CD4-positive, alpha-beta T cell treated with Interferon gamma for 1 hour (primary cell): ENCODE results near the gene STK32C.
"Not testable (repeated sequence)": the region's sequence is repeated elsewhere in the genome, so short reads cannot be mapped to it uniquely, and the experiment has no call there.

ENCODE experiments used
- DNase-seq: peaks from one replicate; pipeline ENCODE4 v3.0.0-alpha.2; 2020

Gene STK32C

DNA sequence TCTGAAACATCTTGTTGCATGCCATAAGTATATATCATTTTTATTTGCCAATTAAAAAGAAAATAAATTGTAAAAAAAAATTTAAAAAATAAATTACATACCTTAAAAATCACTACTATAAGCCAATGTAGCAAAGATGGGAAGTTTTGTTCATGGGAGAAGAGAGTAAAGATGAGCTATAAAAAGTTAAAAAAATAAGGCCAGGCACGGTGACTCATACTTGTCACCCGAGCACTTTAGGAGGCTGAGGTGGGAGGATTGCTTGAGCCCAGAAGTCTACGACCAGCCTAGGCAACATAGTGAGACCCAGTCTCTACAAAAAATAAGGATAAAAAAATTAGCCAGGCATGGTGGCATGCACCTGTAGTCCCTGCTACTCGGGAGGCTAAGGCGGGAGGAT is 8.4 kb upstream of the STK32C start:
- DNase-seq, result no peak

GRCh38 chr10:132314881-132315280 is 7.1 kb upstream of the STK32C start:
- not testable (repeated sequence) for DNase-seq

- no peak for DNase-seq
Measured at GRCh38 chr10:132314336-132314735, 6.6 kb upstream of the STK32C start.

DNA sequence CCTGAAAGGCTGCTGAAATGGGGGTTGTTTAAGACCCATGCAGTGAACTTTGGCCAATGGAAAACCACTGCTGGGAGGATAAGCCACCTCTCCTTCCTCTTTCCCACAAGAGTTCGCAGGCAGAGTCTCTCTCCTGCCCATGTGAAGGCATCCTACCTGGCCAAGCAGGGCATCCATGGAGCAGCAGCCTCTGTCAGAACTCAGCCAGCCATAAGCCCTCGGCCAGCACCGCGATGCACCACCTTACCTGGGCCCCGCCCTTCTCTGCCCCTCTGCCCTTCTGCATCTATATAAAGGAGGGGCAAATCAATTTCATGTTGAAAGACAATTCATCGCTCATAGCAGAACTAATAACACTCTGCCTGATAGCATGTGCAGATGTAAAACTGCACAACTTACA is 6.1 kb upstream of the STK32C start:
- no peak for DNase-seq

GRCh38 chr10:132313305-132313704 is 5.6 kb upstream of the STK32C start:
- DNase-seq, result no peak

- no peak for DNase-seq
Measured at GRCh38 chr10:132311338-132311939, 3.7 kb upstream of the STK32C start.

DNA sequence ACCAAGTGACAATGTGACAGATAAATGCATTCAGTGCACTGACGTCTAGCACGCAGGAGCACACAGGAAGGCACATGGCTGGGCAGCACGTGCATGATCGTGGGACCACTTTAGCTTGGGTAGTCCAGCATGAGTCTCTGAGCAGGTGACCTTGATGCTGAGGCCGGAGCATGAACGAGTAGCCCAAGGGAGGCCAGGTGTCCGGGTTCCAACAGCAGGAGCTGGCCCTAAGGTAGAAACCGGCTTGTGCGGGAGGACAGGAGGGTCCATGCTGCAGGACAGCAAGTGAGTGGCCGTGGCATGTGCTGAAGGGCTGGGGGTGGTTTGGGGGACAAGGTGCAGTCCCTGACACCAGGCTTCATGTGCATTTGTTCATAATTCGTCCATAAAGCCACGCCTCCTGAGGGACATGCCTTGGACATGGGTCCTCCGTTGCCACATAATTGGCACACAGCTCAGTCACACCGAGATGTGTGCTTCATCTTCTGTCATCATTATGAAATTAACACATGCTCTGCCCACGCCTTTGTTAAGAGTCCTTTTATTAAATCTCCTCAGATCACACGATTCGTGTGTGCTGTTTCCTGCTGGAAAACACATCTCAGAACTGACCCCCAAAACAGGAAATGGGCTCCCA is 3.1 kb upstream of the STK32C start:
- DNase-seq, result no peak

DNA sequence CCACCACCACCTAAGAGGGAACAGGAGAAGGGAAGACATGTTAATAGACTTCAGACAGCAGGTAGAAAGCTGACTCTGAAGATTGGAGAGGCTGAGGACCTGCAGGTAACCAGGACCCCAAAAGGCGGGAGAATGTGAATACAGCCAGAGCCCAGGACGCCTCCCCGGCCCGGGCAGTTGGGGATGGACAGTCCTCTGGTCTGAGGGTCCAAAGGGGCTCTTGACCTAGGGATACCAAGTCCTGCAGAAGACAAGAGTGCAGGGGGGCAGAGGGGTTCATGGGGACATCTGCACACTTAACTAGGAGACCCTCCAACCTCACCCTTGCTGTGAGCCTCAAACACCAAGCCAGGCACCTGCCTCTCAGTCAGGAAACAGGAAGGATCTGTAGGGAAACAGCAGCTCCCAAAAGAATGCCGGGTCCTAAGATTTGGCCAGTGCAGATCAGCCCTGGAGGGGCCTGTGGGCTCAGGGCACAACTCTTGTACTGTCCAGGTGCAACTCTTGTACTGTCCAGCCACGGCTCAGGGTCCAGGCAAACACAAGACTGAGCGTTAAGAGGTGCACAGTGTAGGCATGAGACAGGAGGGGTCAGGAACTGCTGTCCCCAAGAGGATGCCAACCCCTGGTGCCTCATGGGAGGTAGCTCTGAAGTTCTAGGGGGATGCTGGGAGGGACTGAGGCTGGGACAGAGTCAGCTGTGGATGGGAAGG is 2.3 kb upstream of the STK32C start:
- no peak for DNase-seq

GRCh38 chr10:132309471-132309865 is 1.7 kb upstream of the STK32C start:
- no peak for DNase-seq

DNA sequence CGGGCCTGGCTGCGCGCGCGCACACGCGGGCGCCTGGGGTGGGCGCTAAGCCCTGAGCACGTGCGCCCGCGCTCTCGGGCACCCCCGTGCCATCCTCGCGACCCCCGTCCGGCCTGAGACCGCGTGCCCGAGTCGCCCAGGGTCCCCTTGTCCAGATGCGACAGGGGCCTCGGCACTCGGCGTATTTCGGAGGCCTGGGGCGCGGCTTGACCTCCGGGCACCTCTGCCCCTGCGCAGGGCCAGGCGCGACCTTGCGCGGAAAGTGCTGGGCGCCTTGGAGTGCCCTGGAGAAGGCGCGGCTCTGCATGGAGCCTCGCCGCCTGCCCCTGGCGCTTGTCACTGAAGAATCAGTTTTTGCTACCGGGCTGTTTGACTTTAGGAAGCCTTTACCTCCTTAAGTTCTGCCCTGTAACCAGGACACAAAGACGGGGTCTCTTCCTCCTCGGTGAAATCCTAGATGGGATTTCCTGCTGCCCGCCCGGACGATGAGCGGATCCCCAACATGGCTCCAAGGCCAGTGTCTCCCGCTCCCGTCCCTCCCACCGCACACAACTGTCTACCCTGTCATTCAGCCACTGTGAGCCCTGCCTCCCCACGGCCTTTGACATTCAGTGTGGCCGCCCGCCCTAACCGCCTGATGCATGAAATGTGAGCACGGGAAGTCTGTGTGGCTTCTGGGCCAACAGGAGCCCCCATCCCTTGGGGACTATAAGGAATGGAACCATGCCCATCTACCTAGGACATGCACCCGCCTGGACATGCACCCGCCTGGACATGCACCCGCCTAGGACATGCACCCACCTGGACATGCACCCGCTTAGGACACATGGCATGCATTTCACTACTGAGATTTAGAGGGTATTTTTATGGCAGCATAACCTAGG is 1.1 kb upstream of the STK32C start:
- DNase-seq, result no peak

DNA sequence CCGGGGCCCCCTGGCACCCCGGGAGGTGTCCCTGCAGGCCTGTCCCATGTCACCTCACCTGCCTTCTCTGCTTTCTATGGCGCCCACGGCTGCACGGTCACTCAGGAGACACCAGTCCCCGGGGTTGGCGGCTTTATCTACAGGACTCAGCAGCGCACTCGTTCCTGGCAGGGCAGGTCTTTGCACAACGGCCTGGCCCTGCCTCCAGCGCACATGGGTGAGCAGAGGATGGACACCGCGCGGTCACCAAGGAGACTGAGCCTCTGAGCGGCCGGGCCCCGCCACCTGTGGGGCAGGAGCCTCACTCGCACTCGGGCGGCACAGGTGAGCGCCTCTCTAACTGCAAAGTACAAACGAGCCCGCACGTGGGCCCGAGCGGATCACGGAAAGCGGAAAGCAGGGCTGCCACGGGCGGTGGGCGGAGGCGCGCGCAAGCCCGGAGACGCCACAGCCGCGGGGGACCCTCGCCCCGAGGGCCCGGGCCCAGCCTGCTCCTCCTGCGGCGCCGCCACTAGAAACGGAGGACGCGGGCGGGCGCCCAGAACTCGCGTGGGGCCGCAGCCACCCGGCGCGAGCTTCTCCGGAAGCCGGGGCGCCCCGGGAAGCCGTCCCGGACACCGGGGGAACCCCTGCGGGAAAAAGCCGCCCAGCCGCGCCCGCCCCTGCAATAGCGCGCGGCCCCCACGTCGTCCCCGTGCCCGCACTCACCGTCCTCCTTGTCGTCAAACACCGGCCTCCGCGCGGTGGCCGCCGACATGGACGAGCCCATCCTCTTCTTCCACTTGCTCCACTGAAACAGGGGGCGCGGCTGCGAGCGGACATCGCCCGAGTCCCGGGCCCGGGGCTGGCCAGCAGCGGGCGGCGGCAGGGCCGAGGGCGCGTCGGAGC is 642 bp downstream of the STK32C start:
- DNase-seq, result no peak

GRCh38 chr10:132306343-132306685 is 1.4 kb downstream of the STK32C start:
- no peak for DNase-seq

DNA sequence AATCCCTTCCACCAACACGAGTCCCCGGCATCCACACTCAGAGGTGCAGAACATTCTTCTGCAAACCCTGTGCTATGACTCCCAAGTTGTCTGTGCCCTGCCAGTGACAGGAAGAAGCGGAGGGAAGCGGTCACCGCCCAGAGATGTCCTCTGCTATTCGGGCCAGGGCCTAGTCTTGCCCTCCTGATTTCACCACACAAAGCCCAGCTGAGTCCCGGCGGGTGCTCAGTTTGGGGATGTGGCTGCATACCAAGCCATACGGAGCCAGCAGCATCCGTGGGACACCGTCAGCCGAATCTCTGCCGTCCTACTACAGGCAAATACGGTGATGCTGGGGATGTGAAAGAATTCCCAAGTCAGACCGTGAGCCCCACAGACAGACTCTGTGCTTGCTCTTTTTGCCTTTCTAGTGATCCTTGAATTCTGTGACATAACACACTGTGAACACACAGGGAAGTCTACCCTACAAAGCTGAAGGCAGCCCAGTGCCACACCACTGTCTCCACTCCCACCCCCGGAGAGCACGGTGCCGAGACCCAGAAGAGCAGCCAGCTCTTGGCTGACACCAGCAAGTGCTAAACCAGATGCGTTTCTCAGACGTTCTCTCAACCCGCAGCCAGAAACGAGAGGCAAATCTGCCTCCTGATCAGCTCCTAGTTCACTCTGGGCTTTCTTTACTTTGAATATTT is 2.0 kb downstream of the STK32C start:
- no peak for DNase-seq

DNA sequence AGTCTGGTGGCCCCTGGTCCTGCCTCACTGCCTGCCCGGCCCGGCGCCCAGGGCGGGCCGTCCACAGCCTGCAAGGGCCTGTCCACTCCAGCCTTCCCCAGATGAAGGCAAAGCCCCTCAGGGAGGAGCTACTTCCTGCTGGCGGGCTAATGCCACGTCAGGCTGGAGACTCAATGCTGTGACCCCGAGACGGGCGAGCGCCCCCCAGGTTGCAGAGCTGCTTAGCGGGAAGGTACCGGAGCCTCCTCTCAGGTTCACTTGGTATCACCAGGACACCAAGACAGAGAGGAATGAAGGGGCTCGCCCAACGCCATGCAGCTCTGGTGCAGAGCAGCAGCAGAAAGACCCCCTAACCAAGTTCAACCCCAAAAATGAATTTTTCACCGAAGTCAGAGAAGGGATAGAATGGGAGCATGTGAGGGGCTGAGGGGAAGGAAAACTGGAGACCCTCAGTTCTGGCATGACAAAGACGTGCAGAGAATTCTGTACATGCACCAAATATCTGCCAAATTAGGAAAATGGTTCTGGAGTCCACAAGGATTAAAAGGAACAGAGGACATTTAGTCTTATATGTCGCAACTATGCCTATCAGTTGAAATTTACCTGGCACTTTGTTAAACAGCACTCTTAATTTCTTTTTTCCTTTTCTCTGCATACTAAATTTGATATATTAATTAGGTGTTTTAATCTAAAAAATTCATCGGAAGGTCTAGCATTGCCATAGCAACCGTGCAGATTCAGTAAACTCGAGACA is 2.8 kb downstream of the STK32C start:
- no peak for DNase-seq

DNA sequence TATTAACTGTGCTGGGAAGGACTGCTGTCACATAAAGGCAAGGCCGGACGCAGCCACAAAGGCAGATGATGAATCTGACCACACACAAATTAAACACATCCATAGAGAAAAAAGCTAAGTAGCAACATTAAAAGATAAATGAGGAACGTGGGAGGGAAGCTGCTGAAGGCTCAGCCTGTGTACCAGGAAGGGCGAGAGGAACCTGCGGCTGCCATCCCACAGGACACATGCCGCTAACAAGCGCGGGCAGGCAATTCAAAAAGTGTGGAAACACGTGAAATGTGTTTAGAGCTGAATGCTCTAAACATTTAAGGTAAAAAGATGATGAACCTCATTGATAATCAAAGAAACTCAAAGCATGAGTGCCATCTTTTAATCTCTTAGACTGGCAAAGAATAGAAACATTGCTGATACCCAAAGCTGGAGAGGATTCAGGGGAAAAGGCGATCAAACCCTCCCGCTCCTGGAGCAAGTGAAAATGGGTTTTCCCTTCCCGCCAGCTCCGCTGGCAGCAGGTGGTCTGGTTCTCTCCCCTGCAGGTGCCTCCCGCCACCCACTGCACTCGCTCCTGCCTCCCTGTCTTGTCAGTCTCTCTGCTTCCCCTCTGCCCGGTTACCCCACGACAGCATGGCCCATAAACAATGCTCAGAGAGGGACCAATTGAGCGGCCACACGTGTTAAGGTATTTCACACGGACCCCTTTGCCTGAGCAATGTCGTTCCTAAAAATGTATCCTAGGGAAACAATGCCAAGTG is 4.2 kb downstream of the STK32C start:
- DNase-seq, result no peak

GRCh38 chr10:132302421-132303310 is 5.1 kb downstream of the STK32C start:
- DNase-seq, result no peak

- no peak for DNase-seq
Measured at GRCh38 chr10:132301371-132302330, 6.1 kb downstream of the STK32C start.

DNA sequence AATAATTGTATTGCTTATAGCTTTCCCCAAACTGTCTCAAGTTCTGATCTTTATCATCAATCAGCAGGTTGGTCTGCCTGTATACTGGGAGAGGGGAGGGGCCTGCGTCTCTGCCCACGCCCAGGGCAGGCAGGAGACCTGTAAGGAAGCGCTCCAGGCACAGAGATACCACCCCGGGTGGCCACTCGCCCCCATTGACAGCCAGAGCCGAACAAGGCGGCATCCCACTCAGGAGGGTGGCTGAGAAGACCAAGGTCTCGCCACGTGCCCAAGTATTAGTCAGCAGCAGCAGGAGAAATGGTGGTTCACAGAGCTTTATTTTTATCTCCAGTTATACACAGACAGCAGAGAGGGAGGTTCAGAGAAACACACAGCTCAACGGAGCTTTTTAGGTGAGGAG is 7.2 kb downstream of the STK32C start:
- DNase-seq, result no peak
